GM19351 (cell line): ENCODE results near the gene BARHL2.

Experiments used
- ATAC-seq: cut with Tn5 transposase; IDR thresholded peaks from one replicate; pipeline ENCODE4 v1.9.1; 2021; ENCODE audit warnings: mild to moderate bottlenecking, moderate library complexity; ENCODE audit not compliant: unreplicated experiment

Gene BARHL2

GRCh38 chr1:90716552-90717355 lies at the start of gene BARHL2:
TSS of gene BARHL2 (minus strand) at chr1:90717302. CDS start at chr1:90717195, 107 bp downstream.
- ATAC-seq = no peak

- ATAC-seq = no peak
Observed at GRCh38 chr1:90763930-90764329, 46.8 kb upstream of the BARHL2 start.

GRCh38 chr1:90763506-90763905 lies 46.4 kb upstream of the BARHL2 start:
- no peak for ATAC-seq

GRCh38 chr1:90761781-90762589 lies 44.9 kb upstream of the BARHL2 start:
- no peak for ATAC-seq

- ATAC-seq = no peak
Observed at GRCh38 chr1:90761156-90761555, 44.1 kb upstream of the BARHL2 start.

GRCh38 chr1:90753556-90753955 lies 36.5 kb upstream of the BARHL2 start:
- ATAC-seq = no peak

GRCh38 chr1:90748668-90749067 lies 31.6 kb upstream of the BARHL2 start:
- ATAC-seq = no peak

- ATAC-seq = no peak
Observed at GRCh38 chr1:90746857-90747256, 29.8 kb upstream of the BARHL2 start.

GRCh38 chr1:90745972-90746371 lies 28.9 kb upstream of the BARHL2 start:
- ATAC-seq = no peak

GRCh38 chr1:90732136-90732535 lies 15.0 kb upstream of the BARHL2 start:
- ATAC-seq = no peak

GRCh38 chr1:90731382-90732050 lies 14.4 kb upstream of the BARHL2 start:
- ATAC-seq = no peak

GRCh38 chr1:90730243-90731022 lies 13.3 kb upstream of the BARHL2 start:
- no peak for ATAC-seq

- ATAC-seq = peak; percentile 62
Observed at GRCh38 chr1:90729504-90730242, 12.6 kb upstream of the BARHL2 start.

- no peak for ATAC-seq
Observed at GRCh38 chr1:90728502-90729287, 11.6 kb upstream of the BARHL2 start.

- ATAC-seq = no peak
Observed at GRCh38 chr1:90727917-90728501, 10.9 kb upstream of the BARHL2 start.

GRCh38 chr1:90726986-90727480 lies 9.9 kb upstream of the BARHL2 start:
- ATAC-seq = no peak

GRCh38 chr1:90726425-90726985 lies 9.4 kb upstream of the BARHL2 start:
- no peak for ATAC-seq

- no peak for ATAC-seq
Observed at GRCh38 chr1:90725657-90726424, 8.7 kb upstream of the BARHL2 start.
